CD4-positive, alpha-beta T cell treated with Interleukin-6 for 4 hours (primary cell): ENCODE results near the gene TBL1XR1.

Source experiments
- DNase-seq: peaks from one replicate; pipeline ENCODE4 v3.0.0-alpha.2; 2020; ENCODE audit warnings: mixed read lengths

TBL1XR1 gene

DNA sequence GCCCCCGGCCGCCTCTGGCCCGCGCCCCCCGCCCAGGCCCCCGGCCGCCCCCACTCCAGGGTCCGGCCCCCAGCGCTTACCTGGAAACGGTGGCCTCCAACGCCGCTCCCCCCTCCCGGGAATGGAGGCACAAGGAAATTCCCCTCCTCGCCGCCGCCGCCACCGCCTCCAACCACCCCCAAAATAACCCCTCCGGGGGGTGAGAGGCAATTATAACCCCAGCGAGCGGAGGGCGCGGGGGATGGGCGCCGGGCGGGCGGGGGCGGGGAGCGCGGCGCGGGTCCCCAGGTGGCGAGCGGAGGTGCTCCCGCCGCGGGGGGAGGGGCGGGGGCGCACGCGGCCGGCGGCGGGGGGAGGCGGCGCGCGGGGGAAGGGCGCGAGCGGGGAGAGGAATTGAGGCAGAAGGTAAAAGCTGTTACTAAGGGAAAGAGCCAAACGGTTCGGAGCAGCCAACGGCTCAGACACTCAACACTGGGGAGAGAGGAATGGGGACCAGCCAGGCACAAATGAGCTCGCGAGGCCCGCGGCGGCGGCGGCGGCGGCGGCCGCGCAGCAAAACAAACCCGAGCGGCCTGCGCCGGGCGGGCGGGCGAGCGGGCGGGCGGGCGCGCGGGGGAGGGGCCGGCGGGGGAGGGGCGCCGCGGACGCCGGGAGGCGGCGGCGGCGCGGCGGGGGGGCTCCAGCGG, at the start of gene TBL1XR1:
Gene TBL1XR1, minus strand, starts transcription at position 442 of the 686 bp plus-strand sequence. CDS start 132,505 bp downstream, outside the sequence.
- DNase-seq: peak; percentile 91

DNA sequence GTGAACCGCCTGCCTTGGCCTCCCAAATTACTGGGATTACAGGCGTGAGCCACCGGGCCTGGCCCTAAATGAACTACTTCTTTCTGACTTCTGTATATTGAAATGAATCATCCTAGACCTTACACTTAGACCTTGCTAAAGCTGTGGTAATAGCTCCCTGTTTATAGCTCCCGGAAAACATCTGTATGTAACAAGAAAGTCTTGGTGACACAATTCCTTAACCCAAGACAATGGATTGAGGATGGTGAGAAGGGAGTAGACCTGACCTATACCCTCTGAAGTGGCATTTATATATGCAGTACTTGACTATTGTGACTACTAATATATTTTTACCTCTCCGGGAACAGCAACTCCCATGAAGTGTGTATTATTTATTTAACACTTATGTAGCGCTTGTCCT, 48.0 kb upstream of the TBL1XR1 start:
- DNase-seq: no peak

DNA sequence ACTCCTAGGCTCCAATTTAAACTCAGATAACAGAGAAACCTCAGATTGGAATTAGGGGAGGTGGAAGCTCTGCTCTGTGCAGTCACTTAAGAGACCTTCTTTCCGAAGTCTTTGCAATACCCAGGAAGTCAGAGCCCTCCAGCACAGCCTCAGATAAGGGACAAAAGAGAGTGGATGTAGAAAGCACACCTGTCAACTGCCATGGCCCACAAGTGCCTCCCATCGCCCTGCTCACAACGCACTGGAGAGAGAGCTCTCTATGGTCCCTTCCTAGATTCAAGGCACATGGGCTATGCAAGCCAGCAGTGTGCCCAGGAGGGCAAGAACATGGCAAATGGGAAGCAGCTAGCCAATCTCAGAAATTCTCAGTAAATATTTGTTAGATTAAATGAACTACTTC, 47.3 kb upstream of the TBL1XR1 start:
- no peak for DNase-seq

DNA sequence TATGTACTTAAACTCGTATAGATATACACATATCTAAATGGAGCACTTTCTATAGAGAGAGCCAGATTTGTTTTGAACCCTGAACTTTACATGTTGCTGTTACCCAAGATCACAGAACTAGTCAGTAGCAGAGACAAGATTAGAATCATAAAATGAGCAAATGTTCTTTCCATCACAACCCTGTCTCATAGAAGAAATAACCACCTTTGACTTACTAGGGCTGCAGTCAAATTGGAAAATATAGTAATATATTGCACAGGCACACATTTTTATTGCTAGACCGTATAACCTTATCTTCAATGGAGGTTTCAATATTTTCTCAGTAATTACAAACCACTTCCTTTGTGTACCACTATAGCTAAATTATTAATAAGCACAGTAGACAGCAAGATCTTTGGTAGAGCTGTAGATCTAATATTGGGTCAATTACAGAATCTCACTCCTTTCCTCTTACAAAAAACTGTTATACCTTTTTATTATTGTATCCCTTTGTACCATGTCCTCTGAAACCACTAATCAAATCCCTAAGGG, 41.5 kb upstream of the TBL1XR1 start:
- no peak for DNase-seq

DNA sequence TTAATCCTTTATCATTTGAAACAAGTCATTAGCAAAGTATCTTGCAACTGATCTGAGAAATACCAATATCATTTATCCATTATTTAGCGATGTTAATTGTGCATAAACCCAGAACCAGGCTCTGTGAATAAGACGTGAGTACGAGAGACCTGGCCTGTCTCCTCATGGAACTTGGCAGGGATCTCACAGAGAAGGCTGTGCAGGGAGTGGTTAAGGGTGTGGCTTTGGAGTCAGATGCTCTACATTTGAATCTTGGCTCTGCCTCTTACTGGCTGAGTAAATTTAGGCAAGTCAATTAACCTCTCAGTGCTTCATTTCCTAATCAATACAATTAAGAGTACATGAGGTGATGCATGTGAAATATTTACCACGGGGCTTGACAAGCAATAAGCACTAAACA, 39.9 kb upstream of the TBL1XR1 start:
- DNase-seq: no peak

DNA sequence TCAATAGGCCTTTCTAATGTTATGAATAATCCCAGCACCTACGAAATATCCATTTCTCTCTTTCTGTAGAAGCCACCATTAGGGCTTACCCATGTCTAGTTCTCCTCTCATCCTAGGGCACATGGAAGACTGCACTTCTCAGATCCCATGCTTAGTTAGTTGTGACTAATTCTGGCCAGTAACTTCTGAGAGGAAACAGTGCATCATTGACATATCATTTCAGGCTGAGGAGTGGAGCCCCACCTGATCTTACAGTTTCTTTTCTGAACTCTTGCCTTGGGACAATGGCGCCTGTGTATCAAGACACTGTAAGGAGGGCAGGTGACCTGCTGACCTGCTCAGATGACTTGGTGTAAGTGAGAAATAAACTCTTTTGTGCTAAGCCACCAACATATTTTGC, 39.4 kb upstream of the TBL1XR1 start:
- no peak for DNase-seq

DNA sequence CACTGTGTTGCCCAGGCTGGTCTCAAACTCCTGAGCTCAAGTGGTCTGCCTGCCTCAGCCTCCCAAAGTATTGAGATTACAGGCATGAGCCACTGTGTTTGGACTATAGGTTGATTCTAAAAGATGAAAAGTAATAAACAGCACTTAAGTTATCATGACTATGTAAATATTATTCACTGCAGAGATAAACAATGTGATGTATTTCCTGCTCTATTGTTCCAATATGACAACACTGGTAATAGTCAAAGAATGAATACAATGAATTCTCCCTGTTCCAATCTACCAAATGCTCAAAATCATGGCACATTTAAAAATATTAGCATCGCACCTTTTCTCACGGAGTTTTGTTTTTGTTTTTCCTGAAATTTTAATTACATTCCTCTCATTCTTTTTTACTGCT, 36.8 kb upstream of the TBL1XR1 start:
- no peak for DNase-seq

DNA sequence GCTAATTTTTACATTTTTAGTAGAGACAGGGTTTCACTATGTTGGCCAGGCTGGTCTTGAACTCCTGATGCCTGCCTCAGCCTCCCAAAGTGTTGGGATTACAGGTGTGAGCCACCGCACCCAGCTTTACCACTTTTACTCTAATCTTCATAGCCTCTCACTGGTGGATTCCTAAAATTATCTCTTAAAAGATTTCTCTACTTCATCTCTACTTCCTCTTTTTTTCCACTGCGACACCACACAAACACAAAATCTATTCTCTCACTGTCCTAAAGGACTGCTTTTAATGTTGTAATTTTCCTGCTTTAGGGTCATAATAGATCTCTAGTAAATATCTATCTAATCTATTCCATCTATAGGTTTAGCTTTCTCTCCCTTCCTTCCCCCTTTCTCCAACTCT, 34.0 kb upstream of the TBL1XR1 start:
- DNase-seq: no peak

DNA sequence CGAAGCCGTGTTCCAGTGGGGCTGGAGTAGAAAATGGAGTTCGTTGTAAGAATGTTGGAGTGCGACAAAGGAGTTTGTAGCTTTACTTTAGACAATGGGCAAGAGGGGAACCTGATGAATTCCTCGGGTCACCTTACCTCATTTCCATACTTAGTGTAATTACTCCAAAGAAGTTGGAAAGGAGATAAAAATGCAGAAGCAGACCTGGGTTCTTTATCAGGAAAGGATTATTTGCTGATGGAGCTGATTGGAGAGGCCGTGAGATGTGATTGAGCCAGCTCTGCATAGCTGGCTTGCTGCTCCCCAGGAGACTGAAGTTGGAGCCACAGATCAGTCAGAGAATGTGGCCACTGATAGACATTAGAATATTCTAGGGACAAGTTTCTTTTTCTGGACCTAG, 33.4 kb upstream of the TBL1XR1 start:
- DNase-seq: no peak

DNA sequence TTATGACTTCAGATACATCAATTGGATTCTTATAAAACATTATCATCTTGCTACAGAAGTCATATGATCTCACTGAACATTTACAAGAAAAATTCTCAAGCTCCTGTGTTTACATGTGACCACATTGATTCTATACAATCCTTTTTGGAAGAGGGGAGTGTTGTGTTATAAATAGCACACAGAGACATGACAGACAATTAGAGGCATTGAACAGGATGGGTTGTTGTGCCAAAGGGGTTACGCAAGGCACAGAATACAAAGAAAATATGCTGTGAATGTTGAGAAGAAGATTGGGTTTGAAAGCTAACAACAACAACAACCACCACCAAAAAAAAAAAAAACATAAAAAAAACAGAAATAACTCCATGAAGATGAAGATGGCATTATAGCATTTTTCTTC, 32.5 kb upstream of the TBL1XR1 start:
- DNase-seq: no peak

DNA sequence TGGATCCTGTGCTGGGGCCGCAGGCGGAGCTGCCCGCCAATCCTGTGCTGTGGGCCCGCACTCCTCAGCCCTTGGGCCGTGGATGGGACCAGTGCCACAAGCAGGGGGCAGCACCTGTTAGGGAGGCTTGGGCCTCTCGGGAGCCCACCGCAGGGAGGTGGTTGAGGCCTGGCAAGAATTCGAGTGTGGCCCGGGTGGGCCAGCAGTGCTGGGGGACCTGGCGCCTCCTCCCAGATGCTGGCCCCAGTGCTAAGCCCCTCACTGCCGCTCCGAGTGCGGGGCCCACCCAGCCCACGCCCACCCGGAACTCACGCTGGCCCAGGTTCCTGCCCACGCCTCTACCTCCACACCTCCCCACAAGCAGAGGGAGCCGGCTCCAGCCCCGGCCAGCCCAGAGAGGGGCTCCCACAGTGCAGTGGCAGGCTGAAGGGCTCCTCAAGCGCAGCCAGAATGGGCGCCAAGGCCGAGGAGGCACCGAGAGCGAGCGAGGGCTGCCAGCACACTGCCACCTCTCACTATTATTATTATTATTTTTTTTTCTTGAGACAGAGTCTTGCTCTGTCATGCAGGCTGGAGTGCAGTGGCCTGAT, 31.4 kb upstream of the TBL1XR1 start:
- DNase-seq: no peak

DNA sequence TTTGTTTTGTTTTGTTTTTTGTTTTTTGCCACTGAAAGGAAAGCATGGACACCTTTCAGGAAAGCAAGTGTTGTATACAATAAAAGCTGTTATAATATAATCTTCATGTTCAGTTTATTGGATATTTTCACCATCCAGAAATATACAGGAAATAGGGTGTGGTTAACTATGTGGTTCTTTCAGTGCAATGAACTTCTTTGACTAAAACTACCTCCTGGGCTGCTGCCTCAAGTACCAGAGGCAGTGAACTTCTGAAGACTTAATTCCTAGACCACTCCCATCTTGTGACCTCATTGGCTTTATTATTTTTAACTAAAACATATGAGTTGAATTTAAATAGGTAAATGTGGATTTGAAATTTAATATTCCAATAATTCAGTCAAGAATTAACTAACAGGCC, 27.1 kb upstream of the TBL1XR1 start:
- DNase-seq: peak; percentile 19

DNA sequence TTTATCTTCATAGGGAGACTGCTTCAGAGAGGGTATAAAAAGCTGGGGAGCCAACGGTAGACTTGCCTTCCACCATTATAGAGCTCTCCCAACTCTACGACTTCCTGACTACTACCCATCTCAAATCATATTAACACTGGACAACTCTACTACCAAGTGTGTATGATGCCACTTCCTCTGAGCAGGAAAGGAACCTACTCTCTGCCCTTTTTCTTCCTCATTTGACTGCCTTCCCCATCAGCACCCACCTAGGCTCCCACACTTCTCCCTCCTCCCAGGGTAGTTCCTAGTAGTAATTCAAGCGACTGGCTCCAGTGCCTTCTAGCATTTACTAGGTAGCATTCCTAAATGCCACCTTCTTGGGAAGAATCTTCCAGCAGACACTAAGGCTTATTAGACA, 24.5 kb upstream of the TBL1XR1 start:
- no peak for DNase-seq

DNA sequence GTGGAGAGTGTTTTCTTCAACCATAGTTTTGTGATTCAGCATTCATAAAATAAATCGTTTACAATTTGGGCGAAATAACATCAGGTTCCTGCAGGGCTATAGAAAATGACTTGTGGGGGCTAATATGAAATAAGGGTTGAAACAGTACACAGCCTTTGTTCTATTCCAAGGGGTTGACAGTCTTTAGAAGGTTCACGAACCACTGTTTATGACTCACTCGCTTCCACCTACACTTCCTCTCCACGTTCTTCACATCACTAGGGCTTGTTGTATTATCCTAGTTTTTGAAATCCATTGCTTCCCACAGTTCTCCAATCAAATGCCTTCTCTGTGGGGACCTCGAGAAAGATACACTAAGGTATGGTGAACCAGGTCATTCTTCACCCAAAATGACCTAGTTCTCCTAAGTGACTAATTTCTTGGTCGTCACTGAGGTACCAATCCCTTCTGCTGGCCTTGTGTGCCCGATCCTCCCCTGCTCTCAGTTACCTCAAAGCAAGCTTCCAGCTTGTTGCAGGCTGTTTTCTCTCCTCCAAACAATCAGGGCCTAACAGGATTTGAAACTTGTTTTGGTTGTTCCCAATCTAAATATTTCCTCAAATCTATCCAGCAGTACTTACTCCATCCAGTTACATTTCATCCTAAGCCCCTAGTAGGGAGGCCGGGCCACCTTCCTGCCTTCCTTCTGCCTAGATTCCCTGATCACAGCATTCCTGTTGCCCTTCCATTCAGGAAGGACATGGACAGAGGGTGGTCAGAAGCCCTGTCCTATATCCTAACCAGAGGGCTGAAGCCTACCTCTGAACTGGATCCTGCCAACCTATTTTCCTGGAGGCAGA, 23.1 kb upstream of the TBL1XR1 start:
- no peak for DNase-seq

DNA sequence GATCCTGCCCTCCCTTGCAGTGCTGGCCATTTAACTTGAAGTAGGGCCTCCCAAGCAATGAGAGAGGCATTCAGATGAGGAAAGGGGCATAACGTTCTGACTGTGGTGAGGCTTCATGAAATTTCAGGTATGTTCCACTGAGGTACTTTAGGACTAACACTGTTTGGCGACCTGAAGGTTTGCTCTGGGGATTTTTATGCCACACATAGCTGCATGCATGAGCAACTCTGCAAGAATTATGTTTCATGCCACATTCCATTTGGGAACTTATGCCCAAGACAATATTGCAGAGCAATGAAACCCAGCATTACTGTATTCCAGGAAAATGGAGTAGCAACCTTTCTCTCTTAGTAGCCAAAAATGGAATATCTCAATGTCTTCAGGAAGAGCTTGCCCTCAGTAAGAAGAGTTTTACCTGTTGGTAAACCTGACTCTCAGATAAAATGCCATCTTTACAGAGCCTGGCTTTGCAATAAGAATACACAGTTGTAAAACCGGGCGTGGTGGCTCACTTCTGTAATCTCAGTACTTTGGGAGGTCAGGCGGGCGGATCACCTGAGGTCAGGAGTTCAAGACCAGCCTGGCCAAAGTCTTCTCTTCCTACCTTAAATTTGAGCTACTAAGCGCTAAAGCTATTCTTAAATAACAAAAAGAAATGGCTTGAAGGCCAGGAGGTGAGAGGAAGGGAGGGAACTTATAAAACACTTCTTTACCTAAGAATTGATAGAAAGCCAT, 16.7 kb upstream of the TBL1XR1 start:
- no peak for DNase-seq

DNA sequence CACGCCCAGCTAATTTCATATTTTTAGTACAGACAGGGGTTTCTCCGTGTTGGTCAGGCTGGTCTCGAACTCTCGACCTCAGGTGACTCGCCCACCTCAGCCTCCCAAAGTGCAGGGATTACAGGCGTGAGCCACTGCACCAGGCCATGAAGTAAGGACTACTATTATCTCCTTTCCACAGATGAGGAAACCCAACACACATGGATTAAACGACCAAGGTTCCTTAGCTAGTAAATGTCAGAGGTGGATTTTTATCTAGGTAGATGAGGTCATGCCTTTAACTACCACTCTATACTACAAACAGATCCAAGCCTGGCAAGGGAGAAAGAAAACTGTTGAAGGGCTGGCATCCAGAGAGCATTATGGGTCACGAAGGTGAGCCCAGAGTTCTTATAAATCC, 15.5 kb upstream of the TBL1XR1 start:
- no peak for DNase-seq

DNA sequence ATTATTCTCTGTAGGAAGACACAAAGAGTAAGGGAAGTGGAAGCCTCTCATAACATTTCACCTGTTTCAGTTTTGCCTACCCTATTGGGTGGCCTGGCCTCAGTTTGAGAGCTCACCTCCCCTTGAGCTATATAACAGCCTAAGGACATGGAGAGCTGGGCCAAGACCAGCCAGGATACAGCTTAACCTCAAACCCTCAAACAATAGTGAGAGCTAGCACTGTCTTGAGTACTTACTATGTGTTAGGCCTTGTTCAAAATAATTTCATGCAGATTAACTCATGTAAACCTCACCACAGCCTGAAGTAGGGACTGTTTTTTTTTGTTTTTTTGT, 15.0 kb upstream of the TBL1XR1 start:
- DNase-seq: no peak

DNA sequence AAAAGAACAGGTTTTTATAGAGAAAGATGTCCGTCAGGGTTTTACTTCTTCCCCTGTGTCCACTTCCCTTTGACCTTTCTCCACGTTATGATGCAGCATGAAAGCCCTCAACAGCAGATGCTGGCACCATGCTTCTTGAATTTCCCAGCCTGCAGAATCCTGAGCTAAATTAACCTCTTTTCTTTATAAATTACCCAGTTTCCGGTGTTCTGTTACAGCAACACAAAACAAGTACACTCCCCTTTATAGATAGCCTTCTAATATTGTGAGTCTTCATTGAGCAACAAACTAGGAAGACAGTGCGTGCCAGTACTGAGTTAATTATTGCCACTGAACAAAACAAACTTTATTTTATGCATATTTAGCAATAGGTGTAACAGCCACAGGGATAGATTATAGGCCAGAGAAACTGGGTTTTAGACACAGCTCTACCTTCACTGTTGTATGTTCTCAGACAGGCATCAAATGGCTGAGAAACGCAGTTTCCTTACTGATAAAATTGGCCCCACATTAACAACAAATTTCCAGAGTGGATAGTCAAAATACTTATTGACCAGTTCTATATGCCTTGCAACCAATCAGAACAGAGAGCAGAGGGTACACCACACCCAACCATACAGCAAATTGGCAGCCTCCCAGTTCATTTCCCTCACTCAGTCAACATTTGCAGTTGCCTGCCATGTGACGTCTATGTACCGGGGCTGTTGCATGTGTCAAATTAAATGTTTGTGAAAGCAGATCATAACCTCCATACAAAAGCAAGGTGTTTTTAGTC, 14.4 kb upstream of the TBL1XR1 start:
- no peak for DNase-seq

DNA sequence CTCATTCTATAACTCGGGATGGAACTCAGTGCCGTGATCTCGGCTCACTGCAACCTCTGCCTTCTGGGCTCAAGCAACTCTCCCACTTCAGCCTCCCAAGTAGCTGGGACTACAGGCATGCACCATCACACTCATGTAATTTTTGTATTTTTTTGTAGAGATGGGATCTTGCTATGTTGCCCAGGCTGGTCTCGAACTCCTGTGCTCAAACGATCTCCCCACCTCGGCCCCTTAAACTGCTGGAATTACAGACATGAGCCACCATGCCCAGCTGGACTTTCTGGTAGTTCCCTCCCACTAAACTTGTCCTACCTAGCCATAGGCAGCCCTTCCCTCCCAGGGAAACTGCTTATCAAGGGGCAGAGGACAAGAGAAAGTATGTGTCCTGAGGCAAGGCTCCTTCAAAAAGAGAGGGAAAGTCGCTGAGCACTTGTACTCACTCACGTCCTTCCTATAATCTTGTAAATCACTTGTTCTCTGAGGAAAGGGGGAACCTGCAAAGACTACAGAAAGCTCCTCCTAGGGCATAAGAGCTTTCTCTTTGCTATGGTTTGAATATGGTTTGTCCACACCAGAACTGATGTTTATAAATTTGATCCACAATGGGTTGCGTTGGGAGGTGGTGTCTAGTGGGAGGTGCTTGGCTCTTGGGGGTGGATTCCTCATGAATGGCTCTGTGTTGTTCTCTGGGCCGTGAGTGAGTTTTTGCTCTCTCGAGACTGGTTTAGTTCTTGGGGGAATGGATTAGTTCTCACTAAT, 13.6 kb upstream of the TBL1XR1 start:
- no peak for DNase-seq

DNA sequence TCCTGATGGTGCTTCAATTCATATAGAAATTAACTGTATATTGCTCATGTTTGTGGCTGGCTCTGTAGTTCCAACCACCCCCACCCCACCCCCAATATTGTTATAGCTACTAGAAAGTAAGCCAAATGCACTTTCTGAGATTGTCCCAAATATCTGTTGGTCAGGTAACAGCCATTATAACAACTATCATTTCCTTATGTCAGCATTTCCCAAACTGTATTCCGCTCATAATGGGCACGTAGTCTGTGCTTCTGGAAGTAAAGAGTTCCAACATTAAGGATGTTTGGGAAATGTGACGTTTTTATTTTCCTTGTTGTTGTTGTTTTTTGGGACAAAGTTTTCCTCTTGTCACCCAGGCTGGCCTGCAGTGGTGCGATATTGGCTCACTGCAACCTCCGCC, 12.2 kb upstream of the TBL1XR1 start:
- no peak for DNase-seq

DNA sequence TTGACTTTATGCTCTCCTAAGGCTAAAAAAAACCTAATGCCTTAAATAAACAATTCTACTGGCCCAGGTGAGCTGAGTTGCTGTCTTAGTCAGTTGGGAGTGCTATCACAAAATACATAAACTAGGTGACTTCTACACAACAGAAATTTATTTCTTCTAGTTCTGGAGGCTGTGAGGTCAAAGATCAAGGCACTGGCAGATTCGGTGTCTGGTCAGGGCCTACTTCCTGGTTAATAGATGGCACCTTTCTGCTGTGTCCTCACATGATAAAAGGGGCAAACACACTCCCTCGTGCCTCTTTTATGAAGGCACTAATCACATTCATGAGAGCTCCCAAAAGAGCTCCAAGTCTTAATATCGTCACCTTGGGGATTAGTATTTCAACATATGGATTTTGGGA, 11.5 kb upstream of the TBL1XR1 start:
- DNase-seq: no peak

DNA sequence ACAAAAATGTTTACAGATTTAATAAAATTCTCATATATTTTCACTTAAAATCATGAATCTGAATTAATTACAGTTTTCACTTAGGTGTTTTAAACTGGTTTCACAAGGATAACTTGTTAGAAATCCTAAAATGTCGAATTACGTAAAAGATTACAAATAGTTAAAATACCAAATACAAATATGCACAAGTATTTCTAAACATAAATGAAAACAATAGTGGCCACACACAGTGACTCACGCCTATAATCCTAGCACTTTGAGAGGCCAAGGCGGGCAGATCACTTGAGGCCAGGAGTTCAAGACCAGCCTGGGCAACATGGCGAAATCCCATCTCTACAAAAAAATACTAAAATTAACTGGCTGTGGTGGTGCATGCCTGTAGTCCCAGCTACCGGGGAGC, 10.9 kb upstream of the TBL1XR1 start:
- DNase-seq: no peak
